GM18858 (cell line): Measurements from ENCODE around the gene RDH16.

Experiments used
- ATAC-seq: cut with Tn5 transposase; IDR thresholded peaks from one replicate; pipeline ENCODE4 v1.9.1; 2021; ENCODE audit not compliant: unreplicated experiment

RDH16 gene, protein sequence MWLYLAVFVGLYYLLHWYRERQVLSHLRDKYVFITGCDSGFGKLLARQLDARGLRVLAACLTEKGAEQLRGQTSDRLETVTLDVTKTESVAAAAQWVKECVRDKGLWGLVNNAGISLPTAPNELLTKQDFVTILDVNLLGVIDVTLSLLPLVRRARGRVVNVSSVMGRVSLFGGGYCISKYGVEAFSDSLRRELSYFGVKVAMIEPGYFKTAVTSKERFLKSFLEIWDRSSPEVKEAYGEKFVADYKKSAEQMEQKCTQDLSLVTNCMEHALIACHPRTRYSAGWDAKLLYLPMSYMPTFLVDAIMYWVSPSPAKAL

DNA sequence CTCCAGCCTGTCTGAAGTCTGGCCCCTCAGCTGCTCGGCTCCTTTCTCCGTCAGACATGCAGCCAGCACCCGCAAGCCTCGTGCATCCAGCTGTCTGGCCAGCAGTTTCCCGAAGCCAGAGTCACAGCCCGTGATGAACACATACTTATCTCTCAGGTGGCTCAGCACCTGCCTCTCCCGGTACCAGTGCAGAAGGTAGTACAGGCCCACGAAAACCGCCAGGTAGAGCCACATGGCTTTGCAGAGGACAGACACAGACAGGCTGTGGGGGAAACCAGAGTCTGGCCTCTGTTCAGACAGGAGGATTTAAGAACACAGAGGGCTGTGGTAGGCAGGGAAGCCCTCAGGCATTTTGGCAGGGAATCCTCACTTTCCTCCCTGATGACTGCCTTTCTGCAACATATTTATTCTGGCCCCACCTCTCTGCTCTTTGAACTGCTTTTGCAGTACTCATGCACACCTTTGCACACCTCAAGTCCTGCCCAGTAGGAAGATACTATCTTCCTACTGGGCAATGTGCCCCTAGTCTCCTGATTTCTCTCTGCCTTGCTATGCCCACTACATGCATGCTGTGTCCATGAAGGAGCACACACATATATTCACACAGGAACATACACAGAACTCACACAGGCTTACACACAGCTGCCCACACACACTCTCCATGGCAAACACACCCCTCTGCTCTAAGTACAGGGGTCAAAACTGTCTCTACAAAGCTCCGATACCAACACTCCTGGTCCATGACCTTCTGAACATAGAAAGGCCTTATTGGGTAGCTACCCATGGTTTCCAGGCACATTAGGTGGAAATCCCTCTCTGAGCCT is at the start of gene RDH16:
TSS of gene RDH16 (minus strand) at position 380 of the 824 bp plus-strand sequence. CDS start at position 234, 146 bp downstream.
- ATAC-seq, result no peak

DNA sequence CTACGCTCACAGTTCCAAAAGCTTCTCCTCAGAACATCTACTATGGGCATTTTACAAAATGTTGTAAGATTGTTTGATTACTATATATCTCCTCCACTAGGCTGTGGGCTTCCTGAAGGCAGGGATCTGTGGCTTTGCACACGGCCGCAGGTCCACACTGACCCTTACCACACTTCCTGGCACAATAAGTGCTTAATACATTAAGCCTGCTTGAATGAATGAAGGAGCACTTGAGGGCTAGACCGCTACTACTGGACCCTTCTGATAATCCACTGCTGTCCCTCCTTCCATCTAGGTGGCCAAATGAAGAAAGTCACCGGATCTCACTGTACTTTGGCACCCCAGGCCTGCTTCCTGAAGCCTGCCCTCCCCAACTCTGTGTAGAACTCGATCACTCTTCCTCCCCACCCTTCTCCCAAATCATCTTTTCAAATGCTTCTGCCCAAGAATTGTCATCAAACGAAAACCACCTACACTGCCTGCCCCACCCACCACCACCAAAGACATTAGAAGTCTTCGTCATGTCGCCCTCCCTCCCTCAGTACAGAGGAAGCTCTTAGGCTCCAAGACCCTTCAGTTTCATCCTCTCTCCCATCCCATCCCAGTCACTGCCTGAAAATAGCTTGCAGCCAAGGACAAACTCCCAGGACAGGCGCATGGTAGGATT is 49.5 kb upstream of the RDH16 start:
- ATAC-seq, result no peak

DNA sequence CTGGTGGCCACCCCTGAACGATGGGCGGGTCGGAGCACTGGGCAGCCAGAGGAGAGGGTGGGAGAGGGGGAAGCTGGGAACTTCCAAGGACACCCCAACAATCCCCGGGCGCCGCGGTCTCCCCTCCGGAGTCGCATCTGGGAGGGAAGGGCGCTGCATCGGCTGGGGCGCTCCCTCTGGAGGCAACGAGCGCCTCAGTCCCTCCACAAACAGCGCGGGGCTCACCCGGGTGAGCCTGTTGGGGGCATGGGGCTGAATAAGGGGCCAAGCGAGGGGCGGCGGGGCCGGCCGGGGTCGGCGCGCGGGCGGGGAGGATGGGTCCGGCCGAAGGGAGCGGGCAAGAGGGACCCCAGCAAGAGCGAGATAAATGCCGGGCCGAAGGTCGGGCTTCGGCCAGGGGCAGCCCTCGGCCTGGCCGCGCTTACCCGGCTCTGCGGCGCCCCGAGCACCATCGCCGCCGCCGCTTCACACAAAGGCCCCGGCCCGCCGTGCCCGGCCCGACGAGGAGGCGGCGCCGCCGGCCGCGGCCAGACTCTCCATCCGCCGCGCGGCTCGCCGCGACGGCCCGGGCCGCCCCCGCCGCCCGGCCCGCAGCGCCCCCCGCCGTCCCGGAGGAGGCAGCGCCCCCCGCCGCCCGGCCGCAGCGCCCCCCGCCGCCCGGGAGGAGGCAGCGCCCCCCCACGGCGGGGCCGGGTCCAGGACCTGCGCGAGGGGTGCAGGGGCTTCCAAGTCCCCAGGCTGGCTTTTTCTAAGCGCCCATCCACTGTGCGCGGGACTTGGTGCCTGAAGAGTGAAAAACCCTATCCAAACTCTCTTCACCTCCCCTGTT is 48.8 kb upstream of the RDH16 start, which contains the start of gene ZBTB39:
TSS of gene ZBTB39 (minus strand) at position 567 of the 829 bp plus-strand sequence. CDS start 1,629 bp downstream, outside the sequence.
- no peak for ATAC-seq

DNA sequence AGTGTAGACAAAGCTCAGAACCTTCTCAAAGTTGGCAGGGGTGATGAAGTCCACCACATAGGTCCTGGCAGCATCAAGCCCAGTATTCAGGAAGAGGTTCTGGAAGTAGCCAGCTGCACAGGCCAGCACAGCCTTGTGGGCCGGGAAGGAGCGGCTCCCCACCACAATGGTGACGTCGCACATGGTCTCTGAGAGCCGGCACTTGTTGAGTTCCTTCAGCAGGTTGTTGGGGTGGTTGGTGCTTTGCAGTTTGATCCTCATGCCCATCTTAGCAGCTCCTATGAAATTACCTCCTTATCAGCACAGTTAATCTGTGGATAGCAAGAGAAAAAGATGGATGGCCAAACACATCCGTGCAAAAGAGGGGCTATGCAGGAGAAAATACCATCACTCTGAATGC is 47.2 kb upstream of the RDH16 start:
- no peak for ATAC-seq

DNA sequence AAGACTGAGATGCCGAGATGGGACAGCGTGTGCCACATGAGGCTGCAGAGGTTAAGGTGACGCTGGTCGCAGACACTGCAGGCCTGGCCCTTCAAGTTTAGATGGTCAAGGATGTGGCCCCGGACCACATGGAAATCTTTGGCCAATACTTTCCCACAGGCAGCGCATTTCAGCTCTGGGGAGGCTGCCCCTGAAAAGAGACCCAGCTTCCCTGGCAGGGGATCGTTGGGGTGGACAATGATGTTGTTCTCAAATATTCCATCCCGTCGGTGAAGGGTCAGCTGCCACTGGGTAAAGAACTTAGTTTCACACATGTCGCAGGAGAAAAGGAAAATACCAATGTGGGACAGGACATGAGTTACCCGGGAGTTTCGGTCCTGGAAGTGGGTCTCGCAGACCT is 46.0 kb upstream of the RDH16 start:
- ATAC-seq, result no peak

DNA sequence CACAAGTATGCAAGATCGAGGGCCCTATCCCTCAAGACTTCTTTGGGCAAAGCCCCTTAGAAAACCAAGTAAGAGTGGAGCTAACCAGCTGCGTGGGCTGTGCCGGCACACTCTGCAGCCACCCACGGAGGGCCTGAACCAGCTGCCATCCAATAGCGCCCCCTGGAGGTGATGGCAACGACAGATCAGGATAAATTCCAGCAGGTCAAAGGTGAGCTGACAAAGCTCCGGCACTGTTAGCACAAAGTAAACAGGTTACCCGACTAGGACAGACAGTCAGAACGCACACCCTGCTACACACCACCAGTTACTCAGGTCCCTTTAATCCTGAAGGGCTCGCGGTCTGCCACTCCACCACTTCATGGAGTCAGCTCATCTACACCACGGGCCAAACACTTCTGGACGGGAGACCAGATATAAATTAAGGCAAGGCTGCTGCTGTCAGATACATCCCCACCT is 44.1 kb upstream of the RDH16 start:
- no peak for ATAC-seq

DNA sequence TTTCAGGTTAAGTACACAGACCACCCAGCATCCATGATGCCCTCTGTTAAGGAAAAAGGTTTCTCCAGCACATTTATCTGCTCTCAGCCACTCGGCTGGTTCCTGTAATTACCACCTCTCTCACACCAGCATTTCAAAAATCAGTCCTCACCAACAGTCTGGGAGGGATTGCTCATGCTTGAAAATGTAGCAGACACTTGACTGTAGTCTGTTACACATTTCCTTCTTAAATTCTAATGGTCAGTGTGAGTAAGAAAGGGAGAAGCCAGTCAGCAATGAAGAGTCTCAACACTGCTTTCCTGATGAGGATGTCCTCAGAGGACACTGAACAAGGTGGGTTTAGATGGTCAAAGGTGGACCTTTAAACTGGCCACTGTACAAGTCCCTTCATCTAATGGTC is 43.0 kb upstream of the RDH16 start:
- ATAC-seq, result no peak

DNA sequence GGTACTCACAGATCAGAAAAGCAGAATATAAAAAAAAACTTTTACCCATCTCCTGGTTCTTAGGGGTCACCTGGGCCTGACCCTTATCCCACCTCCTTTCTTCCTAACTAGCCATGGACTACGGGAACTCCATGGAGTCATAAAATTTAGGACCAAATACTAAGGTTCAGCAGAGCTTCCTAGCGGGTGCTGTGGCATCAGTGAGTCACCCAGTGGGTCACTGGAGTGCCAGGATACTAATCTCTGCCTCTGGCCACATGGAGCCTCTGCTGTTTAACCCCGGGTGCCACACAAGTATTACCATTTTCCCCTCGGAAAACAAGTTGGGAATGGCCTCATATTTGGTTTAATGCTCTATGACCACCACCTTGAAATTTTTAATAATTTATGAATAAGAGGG is 42.0 kb upstream of the RDH16 start:
- no peak for ATAC-seq

DNA sequence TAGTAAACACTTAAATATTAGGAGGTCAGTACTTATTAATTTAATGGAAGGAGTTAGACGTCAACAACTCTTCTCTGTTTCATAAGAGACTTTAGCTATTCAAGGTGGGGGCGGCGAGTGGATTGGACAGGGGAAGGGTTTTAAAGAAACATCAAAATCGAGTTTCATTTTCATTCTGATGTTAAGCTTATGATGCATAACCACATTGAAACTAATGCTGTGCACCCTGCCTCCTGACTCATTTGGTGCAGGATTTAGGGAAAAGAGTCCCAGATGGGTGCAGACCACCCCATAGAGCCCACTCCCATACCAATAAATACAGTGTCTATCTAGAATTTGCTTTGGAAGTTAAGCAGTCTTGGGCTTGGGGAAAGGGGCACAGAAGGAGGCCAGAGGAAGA is 41.6 kb upstream of the RDH16 start:
- peak; percentile 73 for ATAC-seq

DNA sequence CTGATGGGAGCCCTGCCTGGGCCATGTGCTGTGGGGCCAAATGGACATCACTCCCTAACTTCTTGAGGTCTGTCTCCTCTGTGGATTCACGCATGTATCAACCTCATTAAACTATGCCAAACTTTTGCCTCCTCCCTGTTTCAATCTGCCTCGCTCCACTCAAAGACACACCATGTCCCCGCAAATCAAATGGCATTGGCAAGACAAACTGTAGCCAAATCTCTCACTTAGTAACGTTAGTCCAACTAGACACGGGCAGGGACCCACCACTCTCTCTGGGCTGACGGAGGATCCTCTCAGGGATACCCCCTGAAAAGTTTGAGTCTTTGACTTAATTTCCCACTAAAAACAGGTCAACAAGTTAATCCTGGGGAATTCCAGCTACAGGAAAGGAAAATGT is 40.9 kb upstream of the RDH16 start:
- ATAC-seq, result no peak

DNA sequence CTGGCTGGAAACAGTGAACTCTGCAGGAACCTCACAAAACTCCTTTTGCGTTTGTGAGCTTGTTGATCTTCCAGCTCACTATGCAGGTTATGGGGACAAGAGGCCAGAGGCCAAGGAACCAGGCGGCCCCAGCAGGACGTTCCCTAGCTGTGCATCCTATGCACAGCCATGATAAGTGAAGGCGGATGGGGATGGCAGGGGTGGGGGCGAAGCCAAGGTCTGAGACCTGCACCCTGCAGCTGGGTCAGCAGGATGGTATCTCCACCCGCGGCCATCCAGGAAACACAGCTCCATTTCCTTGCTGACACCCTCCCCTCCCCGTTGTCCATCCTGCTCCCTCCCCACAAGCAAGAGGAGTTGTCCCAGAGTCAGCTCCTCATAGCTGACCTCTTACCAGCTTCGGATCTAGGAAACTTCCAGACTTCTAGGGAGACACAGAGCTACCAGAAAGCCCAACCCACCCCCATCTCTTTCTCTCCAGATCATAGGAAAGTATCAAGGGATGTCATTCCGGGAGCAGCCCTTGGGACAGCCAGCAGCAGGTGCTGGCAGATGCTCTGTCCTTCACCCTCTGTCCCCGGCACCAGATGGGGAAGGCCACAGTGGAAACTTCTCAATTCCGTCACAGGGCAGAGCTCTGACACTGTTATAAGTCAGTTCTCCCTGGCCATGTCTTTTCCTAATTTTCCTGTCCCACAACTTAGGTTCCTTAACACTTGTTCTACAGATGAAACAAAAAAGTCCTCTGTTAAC is 39.6 kb upstream of the RDH16 start:
- ATAC-seq, result no peak

DNA sequence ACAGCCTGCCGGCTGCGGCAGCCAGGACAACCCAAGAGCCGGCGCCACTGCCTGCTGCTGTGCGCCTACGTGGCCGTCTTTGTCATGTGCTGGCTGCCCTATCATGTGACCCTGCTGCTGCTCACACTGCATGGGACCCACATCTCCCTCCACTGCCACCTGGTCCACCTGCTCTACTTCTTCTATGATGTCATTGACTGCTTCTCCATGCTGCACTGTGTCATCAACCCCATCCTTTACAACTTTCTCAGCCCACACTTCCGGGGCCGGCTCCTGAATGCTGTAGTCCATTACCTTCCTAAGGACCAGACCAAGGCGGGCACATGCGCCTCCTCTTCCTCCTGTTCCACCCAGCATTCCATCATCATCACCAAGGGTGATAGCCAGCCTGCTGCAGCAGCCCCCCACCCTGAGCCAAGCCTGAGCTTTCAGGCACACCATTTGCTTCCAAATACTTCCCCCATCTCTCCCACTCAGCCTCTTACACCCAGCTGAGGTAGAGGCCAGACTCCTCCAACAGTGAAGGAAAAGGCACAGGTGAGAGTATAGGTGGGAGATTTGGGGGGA is 38.6 kb upstream of the RDH16 start:
- no peak for ATAC-seq

DNA sequence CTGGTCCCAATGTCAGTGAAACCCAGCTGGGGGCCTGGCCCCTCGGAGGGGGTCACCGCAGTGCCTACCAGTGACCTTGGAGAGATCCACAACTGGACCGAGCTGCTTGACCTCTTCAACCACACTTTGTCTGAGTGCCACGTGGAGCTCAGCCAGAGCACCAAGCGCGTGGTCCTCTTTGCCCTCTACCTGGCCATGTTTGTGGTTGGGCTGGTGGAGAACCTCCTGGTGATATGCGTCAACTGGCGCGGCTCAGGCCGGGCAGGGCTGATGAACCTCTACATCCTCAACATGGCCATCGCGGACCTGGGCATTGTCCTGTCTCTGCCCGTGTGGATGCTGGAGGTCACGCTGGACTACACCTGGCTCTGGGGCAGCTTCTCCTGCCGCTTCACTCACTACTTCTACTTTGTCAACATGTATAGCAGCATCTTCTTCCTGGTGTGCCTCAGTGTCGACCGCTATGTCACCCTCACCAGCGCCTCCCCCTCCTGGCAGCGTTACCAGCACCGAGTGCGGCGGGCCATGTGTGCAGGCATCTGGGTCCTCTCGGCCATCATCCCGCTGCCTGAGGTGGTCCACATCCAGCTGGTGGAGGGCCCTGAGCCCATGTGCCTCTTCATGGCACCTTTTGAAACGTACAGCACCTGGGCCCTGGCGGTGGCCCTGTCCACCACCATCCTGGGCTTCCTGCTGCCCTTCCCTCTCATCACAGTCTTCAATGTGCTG is 38.0 kb upstream of the RDH16 start:
- no peak for ATAC-seq

DNA sequence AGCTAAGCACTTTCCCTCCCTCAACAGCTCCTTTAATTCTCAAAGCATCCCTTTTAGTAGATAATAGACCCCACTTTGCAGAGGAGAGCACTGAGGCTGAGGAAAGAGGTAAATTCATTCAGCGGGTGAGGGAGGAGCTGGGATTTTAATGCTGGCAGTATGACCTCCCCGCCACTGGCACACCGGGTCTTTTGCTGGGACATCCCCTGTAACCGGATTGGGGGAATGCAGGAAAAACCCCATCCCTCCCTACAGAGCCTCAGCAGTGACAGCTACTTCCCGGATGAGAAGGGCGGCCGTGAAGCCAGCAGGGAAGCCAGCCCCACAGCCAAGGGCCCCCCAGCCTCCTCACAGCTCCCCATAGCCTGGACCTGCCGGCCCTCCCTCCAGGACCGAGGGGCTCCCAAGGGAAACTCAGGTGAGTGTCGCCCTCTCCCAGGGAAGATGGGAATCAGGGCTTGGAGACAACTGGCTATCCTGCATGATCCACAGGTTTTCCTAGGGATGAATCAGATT is 36.9 kb upstream of the RDH16 start:
- ATAC-seq, result no peak

DNA sequence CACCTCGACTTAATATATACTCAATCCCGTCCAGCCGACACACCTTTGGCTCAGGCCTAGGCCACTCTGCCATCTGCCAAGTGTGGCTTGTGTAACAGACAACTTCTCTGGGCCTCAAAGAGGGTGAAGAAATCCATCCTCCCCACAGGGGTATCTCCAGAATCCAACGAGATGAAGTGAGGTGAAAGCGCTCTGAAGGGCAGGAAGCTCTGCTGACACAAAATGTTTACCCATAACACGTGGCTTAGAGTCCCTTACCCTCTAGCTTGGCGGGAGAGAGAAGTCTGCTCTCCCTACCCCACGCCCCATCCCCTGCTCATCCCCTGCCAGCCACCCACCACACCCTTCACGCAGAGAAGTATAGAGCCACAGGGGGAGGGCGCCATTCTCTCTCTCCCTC is 35.9 kb upstream of the RDH16 start:
- no peak for ATAC-seq

DNA sequence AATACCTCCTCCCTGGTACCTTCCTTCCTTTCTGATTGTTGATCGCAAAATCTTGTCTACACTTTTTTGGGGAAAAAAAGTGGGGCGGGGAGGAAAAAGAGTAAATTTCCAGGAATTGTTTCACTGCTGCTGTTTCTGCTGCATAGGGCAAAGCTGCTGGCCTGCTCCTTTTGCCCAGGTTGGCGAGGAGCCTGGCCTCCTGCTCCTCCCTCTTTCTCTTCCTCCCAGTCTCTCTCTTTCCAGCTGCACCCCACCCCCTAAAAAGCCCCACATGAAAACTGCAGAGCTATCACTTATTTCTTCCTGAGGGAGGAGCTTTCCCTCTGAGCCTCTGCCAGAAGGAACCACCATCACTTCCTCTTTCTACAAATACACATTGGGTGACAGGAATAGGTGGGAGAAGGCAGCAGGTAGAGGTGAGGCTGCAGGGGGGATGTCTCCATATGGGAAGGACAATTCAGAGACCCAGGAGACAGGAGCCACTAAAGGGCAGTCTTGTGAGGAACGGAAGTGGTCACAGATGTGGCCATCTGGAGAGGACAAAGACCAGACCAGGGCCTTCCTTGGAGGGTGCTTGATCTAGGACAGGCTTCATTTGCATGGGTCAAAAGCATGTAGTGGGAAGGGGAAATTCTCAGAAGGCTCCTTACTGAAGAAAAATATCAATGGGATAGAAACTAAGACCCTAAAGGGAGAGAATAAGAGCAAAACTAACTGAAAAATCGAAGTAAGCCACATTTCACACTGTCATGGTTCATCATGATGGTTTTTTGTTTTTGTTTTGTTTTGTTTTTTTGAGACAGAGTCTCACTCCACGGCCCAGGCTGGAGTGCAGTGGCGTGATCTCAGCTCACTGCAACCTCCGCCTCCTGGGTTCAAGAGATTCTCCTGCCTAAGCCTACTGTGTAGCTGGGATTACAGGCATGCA is 34.2 kb upstream of the RDH16 start:
- no peak for ATAC-seq

DNA sequence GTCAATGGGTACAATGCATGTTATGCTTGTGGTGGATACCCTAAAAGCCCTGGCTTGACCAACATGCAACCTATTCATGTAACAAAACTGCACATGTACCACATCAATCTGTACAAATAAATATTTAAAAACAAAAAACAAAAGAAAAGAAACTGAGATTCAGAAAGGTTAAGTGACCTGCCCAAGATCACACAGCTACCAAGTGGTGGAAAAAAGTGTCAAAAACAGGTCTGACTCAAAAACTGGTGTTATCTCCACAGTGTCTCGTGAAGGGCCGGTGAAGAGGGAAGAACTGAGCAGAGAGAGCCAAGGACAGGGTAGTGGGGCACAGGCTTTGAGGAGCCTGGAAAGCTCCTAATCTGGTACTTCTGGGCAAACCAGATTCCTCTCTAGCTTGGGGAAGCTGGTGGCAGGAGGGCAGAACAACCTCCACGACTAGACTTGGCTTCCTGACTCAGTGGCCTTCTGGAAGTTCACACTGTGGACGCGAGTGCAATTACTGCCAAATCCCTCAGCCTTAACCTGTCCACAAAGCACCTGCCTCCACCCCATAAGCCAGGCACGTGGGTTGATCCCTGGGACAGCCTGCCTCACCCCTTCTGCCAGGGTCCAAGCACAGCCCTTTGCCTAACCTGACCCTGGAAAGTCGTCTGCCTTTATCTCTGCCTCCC is 33.4 kb upstream of the RDH16 start:
- no peak for ATAC-seq
